Breast epithelium (tissue), 4 donors: ENCODE results near the gene RALGPS1. TPM values are rescaled to one million over a fixed set of nuclear protein-coding genes. Genes with fewer than 3 reads are reported as not detected.
A peak's percentile ranks its signal among the peaks of the same experiment; 100 is the strongest.

Experiments used
- DNase-seq, 2 donors: peaks; one replicate each; pipeline ENCODE4 v3.0.0-alpha.2; 2019; ENCODE audit warnings: low spot score in 2 of 2
- H3K27ac ChIP-seq, 2 donors: fragments of 200-600 bp; sonication (generic) in 1 of 2; one replicate each; pipeline ENCODE4 v1.5.1; 2016 to 2019; ENCODE audit warnings: mild to moderate bottlenecking in 1 of 2
- H3K27me3 ChIP-seq, 2 donors: fragments of 200-600 bp; sonication (generic) in 1 of 2; one replicate each; pipeline versions ENCODE4 v1.5.1 to v1.6.0; 2017 to 2019; ENCODE audit warnings: control low read depth in 1 of 2, mild to moderate bottlenecking in 1 of 2
- H3K36me3 ChIP-seq: fragments of 200-600 bp; one replicate; pipeline ENCODE4 v1.5.1; 2019
- H3K4me1 ChIP-seq, 2 donors: fragments of 200-600 bp; sonication (generic); one replicate each; pipeline ENCODE4 v1.5.1; 2016 to 2019; ENCODE audit warnings: control low read depth in 1 of 2
- H3K4me3 ChIP-seq, 3 donors: fragments of 200-600 bp; sonication (generic); 1 replicate in 2 of 3; 2 replicates in 1 of 3; pipeline ENCODE4 v1.5.1; 2016 to 2019; ENCODE audit warnings: mild to moderate bottlenecking in 3 of 3, moderate library complexity in 2 of 3
- H3K9me3 ChIP-seq, 2 donors: fragments of 200-600 bp; sonication (generic) in 1 of 2; one replicate each; pipeline ENCODE4 v1.5.1; 2016 to 2019; ENCODE audit warnings: control low read depth in 1 of 2
- POLR2A ChIP-seq: fragments of 450-650 bp; IDR thresholded peaks from one replicate; pipeline ENCODE4 v1.6.1; 2016; ENCODE audit warnings: antibody characterized with exemption, mild to moderate bottlenecking, moderate library complexity
- POLR2AphosphoS5 ChIP-seq, 3 donors: sonication (generic); formaldehyde crosslinking; IDR thresholded peaks; one replicate each; pipeline ENCODE4 v1.6.1; 2017; ENCODE audit warnings: antibody characterized with exemption in 3 of 3
- intact Hi-C: fragments of 100-400 bp; cut with DNase I; formaldehyde crosslinking; loops from one replicate; pipeline ENCODE4 v1.15.1; 2023; ENCODE audit warnings: low total_unique reads
- total RNA-seq, 3 donors: library from RNA; depleted of rRNA; stranded (reverse); fragments of >200 nt; gene quantifications; one replicate each; pipeline ENCODE4 v1.1.0, GENCODE V29; 2016
- TF ChIP-seq, protein P1 (sequence below), 3 donors: fragments of 450-650 bp; IDR thresholded peaks; one replicate each; pipeline ENCODE4 v1.5.1; 2016 to 2017; ENCODE audit warnings: antibody characterized with exemption in 3 of 3, mild to moderate bottlenecking in 3 of 3, moderate library complexity in 3 of 3

The RALGPS1 gene
- total RNA-seq, 3 donors from 2014 or later = 5.8 to 30.7 (median 15.1) TPM

DNA sequence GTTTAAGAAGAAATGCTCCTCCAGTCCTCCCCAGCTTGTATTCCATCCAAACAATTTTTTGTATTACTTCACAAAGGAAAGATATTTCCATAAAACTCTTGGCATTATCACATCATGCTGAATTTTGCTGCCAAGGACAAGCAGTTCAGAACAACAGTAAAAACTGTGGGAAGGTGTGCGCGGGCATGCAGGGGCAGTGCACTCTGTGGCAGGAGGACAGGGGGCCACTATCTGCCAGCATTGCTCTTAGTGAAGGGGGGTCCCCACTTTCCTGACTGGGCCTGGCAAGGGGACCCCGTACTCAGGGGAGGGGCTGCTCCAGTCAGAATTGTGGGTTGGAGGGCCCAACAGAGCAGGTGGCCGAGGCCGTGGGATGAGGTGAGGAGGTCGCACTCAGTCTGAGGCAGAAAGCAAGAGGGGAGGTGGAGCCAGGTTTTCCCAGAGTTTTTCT lies 175.1 kb downstream of the RALGPS1 start:
- no peaks in the 10 kb centered on the region for H3K4me1 ChIP-seq
- peak in 1 of 2 donors; percentile 70 for DNase-seq
- no peak overlapping the region for H3K4me3 ChIP-seq
- H3K36me3 ChIP-seq = no peaks in the 10 kb centered on the region
- TF ChIP-seq, protein P1, sequence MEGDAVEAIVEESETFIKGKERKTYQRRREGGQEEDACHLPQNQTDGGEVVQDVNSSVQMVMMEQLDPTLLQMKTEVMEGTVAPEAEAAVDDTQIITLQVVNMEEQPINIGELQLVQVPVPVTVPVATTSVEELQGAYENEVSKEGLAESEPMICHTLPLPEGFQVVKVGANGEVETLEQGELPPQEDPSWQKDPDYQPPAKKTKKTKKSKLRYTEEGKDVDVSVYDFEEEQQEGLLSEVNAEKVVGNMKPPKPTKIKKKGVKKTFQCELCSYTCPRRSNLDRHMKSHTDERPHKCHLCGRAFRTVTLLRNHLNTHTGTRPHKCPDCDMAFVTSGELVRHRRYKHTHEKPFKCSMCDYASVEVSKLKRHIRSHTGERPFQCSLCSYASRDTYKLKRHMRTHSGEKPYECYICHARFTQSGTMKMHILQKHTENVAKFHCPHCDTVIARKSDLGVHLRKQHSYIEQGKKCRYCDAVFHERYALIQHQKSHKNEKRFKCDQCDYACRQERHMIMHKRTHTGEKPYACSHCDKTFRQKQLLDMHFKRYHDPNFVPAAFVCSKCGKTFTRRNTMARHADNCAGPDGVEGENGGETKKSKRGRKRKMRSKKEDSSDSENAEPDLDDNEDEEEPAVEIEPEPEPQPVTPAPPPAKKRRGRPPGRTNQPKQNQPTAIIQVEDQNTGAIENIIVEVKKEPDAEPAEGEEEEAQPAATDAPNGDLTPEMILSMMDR (IDR thresholded peaks at IDR 0.05) = no peak
- TF ChIP-seq POLR2AphosphoS5 (IDR thresholded peaks at IDR 0.05) = no peak
- TF ChIP-seq POLR2A = no peak
- H3K27me3 ChIP-seq = no peaks in the 10 kb centered on the region
- intact Hi-C loops = loop anchor here (1.0 kb wide), 1 partner anchor 30 kb away; no protein-coding TSS in a partner anchor
- H3K27ac ChIP-seq = peak overlapping the region; percentile 85 to 96
- no peaks in the 10 kb centered on the region for H3K9me3 ChIP-seq

DNA sequence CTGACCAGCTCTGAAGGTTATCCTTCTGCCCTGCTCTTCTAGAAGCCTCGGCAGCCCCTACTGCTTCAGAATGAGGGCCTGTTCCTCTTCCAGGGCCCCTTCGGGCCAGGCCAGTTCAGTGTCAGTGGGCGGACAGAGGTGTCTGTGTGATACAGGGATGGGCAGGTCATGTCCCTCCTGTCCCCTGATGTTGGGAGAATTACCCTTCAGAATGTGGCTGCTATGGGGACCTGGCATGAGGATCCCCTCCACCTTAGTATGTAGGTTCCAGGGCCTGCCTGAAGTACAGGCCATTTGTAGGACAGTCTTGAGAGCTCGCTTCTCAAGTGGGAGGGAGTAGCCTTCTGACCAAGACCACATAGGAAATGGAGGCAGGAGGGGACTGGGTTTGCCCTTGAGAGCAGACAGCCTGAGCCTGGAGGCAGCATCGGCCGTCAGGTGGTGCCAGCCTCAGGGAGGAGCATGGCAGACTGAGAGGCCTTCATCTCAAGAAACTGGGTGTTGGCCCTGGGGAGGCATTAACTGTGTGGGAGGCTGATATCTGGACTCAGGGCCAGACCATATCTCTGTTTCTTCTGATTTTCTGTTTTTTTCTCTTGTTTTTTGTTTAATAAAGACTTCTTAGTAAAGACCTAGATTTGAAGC lies 175.9 kb downstream of the RALGPS1 start:
- intact Hi-C loops = loop anchor here (1.0 kb wide), 1 partner anchor 29 kb away; no protein-coding TSS in a partner anchor
- TF ChIP-seq, protein P1 (IDR thresholded peaks at IDR 0.05) = no peak
- no peak for TF ChIP-seq POLR2AphosphoS5 (IDR thresholded peaks at IDR 0.05)
- no peak for TF ChIP-seq POLR2A
- Histone ChIP-seq H3K27me3 (no peaks in the 10 kb centered on the region), H3K4me1 (no peaks in the 10 kb centered on the region), H3K36me3 (no peaks in the 10 kb centered on the region), H3K27ac (peak overlapping the region; percentile 85 to 96), H3K9me3 (no peaks in the 10 kb centered on the region), H3K4me3 (no peak overlapping the region)
- no peak for DNase-seq

DNA sequence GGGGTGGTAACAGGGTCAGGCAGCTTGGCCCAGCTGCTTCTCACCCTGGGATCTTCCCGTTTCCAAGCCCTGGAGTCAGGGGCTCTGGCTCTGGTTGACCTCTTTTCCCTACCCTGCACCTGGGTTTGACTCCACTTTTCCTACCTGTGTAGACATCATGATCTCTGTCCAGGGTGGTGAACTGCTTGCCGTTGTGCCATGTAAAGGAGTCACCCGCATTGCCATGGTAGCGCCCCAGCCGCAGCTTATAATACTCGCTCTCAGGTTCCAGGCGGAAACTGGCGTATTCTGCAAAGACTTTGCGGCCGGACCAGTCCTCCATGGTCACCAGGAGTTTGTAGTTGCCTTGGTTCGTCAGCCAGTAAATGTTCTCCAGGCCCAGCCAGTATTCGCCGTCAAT lies 176.9 kb downstream of the RALGPS1 start:
- TF ChIP-seq POLR2A = no peak
- TF ChIP-seq, protein P1 (IDR thresholded peaks at IDR 0.05) = no peak
- TF ChIP-seq POLR2AphosphoS5 (IDR thresholded peaks at IDR 0.05) = no peak
- DNase-seq = no peak
- Histone ChIP-seq H3K27me3 (no peaks in the 10 kb centered on the region), H3K36me3 (no peaks in the 10 kb centered on the region), H3K9me3 (no peaks in the 10 kb centered on the region), H3K4me3 (no peak overlapping the region), H3K4me1 (no peaks in the 10 kb centered on the region), H3K27ac (peak overlapping the region; percentile 85 to 96)
- intact Hi-C loops = no loop called here

DNA sequence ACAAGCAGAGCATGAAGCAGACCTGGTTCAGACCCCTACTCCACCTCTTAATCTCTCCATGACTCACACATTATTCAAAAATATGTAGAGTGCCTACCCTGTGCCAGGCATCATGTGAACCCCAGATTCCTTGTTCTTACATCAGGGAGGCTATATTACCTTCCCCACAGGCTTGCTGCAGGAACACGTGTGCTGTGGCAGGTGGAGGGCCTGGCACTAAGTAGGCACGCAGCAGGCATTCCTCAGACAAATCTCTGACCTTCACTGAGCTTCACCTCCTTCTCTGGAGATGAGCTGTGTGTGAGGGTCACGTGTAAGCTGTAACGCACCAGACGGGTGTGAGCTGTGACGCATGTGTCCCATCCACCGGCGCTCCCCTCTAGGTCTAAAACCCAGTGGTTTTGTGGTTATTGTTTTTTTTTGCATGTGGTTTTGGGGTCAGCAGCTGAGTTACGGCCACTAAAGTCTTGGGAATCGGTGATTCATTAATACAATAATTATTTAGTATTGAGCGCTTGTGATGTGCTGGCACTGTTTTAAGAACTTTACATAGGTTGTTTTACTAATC lies 177.5 kb downstream of the RALGPS1 start:
- TF ChIP-seq POLR2AphosphoS5 (IDR thresholded peaks at IDR 0.05) (no peak), POLR2A (no peak)
- TF ChIP-seq, protein P1 (IDR thresholded peaks at IDR 0.05) = no peak
- Histone ChIP-seq H3K9me3 (no peaks in the 10 kb centered on the region), H3K4me1 (no peaks in the 10 kb centered on the region), H3K27ac (peak overlapping the region in 1 of 2 donors; percentile 96), H3K36me3 (no peaks in the 10 kb centered on the region), H3K27me3 (no peaks in the 10 kb centered on the region), H3K4me3 (no peak overlapping the region)
- intact Hi-C loops = no loop called here
- no peak for DNase-seq

DNA sequence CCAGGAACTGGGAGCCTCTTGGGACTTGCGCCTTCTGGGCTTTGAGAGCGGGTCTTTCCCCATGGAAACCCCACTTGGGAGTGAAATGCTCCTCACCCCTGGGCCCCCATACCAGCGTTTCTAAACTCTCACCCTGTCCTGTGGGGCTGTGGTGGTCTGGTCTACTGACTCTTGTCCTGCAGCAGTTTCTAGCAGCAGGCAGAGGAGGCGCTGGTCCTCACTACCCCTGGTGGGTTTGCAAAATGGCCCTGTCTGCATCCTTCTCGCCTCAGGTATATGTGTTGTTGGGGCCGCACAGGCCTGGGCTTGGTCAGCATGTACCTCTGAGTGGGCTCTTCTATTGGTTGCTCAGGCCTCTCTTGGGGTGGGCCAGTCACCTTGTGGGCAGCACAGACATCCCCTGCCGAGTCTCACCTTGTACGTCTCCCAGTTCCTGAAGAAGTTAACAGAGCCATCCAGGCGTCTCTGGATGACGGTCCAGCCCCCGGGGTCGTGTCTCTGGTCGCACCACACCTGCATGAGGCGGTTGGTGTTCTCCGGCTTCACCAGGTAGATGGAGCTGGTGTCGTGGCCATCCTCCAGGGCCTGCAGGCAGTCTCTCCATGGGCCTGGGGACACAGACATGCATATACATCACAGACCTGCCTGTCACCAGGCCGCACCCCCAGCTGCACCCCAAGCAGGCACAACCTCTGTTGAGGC lies 178.9 kb downstream of the RALGPS1 start:
- Histone ChIP-seq H3K4me3 (no peak overlapping the region), H3K4me1 (no peaks in the 10 kb centered on the region), H3K36me3 (no peaks in the 10 kb centered on the region), H3K9me3 (no peaks in the 10 kb centered on the region), H3K27ac (peak overlapping the region in 1 of 2 donors; percentile 38), H3K27me3 (no peaks in the 10 kb centered on the region)
- intact Hi-C loops = no loop called here
- no peak for DNase-seq
- no peak for TF ChIP-seq POLR2AphosphoS5 (IDR thresholded peaks at IDR 0.05)
- TF ChIP-seq, protein P1 (IDR thresholded peaks at IDR 0.05) = no peak
- no peak for TF ChIP-seq POLR2A
